Stomach (tissue), 9 donors: ENCODE results near the gene CCDC146. TPM values are rescaled to one million over a fixed set of nuclear protein-coding genes. Genes with fewer than 3 reads are reported as not detected.
"Not testable (repeated sequence)": the region's sequence is repeated elsewhere in the genome, so short reads cannot be mapped to it uniquely, and the experiment has no call there.

Experiments
- DNase-seq, 2 donors: peaks; one replicate each; pipeline versions ENCODE4 v3.0.0 to v3.0.0-alpha.2; 2013 to 2019
- H3K27ac ChIP-seq, 5 donors: fragments of 200-600 bp in 4 of 5; sonication (generic) in 4 of 5; one replicate each; pipeline ENCODE4 v1.5.1; 2013 to 2019; ENCODE audit warnings: mild to moderate bottlenecking in 1 of 5, moderate library complexity in 1 of 5
- H3K27me3 ChIP-seq, 3 donors: fragments of 200-600 bp; sonication (generic); one replicate each; pipeline ENCODE4 v1.5.1; 2017 to 2019; ENCODE audit warnings: mixed run types in 1 of 3
- H3K36me3 ChIP-seq, 4 donors: fragments of 200-600 bp; sonication (generic); 1 replicate in 3 of 4; 2 replicates in 1 of 4; pipeline ENCODE4 v1.5.1; 2016 to 2019
- H3K4me1 ChIP-seq, 4 donors: fragments of 200-600 bp; sonication (generic); one replicate each; pipeline ENCODE4 v1.5.1; 2016 to 2019
- H3K4me3 ChIP-seq, 4 donors: fragments of 200-600 bp; sonication (generic) in 3 of 4; one replicate each; pipeline ENCODE4 v1.5.1; 2016 to 2019; ENCODE audit warnings: mild to moderate bottlenecking in 1 of 4
- H3K9me3 ChIP-seq, 4 donors: fragments of 200-600 bp; sonication (generic); one replicate each; pipeline ENCODE4 v1.5.1; 2016 to 2019
- CTCF ChIP-seq, 7 experiments: fragments of 450-650 bp in 4 of 7; fragments of 200-600 bp in 3 of 7; sonication (generic) in 3 of 7; IDR thresholded peaks; one replicate each; pipeline ENCODE4 v1.5.1; 2016 to 2019; ENCODE audit warnings: antibody characterized with exemption in 7 of 7, control low read depth in 2 of 7, mild to moderate bottlenecking in 1 of 7
- WGBS, 5 donors: extraction: QIAGEN DNeasy Blood & Tissue Kit in 3 of 5; methylation state at CpG; one replicate each; pipeline versions ENCODE4 v1.1.5 to v1.1.7; 2013 to 2018; 5-methylcytosine and 5-hydroxymethylcytosine counted together
- intact Hi-C: fragments of 100-400 bp; cut with DNase I; formaldehyde crosslinking; loops from one replicate; pipeline ENCODE4 v1.15.1; 2023; ENCODE audit warnings: low total_unique reads
- polyA plus RNA-seq, 3 donors: library from polyadenylated mRNA; stranded (reverse); fragments of 200-250 nt; gene quantifications; one replicate each; pipeline ENCODE4 v1.2.3, GENCODE V29; 2013
- total RNA-seq, 5 donors: library from RNA; depleted of rRNA; stranded (reverse); fragments of >200 nt; gene quantifications; one replicate each; pipeline versions ENCODE4 v1.1.0 to v1.2.3, GENCODE V29; 2014 to 2016
- donor health status: healthy with polysubstance abuse.
- donor health status: Bipolar disorder and iron deficiency.
- donor health status: healthy.

The CCDC146 gene
- total and polyA plus RNA-seq, 8 donors = 1.3 to 193 (median 26.5) TPM

- H3K27ac ChIP-seq, H3K4me3 ChIP-seq, H3K27me3 ChIP-seq, DNase-seq, H3K9me3 ChIP-seq, H3K4me1 ChIP-seq, intact Hi-C loops, H3K36me3 ChIP-seq: not testable (repeated sequence)
- 72 to 90% (median 85%) methylated on average over 3 of the region's 3 CpGs for WGBS, 5 donors
Observed at GRCh38 chr7:77105904-77106303, 16.5 kb upstream of the CCDC146 start.

GRCh38 chr7:77107659-77108058, 14.8 kb upstream of the CCDC146 start:
- WGBS, 5 donors = 21 to 49% (median 36%) methylated on average over 2 to 3 of the region's 3 CpGs
- H3K27ac ChIP-seq = peak overlapping the region in 2 of 5 donors; percentile 12 to 34
- intact Hi-C loops, H3K36me3 ChIP-seq, H3K4me3 ChIP-seq, H3K9me3 ChIP-seq, DNase-seq, H3K27me3 ChIP-seq: not testable (repeated sequence)
- H3K4me1 ChIP-seq = peaks cover 0 to 12% (median 4%) of the 10 kb centered on the region in 4 donors

- H3K4me1 ChIP-seq = peaks cover 0 to 12% (median 4%) of the 10 kb centered on the region in 4 donors
- intact Hi-C loops, H3K27me3 ChIP-seq, DNase-seq, H3K27ac ChIP-seq, H3K4me3 ChIP-seq, H3K36me3 ChIP-seq, H3K9me3 ChIP-seq: not testable (repeated sequence)
- WGBS, 5 donors = 62 to 75% (median 66%) methylated on average over 1 of the region's 1 CpG
Observed at GRCh38 chr7:77108362-77108761, 14.1 kb upstream of the CCDC146 start.

- 30 to 47% (median 39%) methylated on average over 2 of the region's 2 CpGs for WGBS, 5 donors
- H3K36me3 ChIP-seq = peaks cover 0 to 20% (median 14%) of the 10 kb centered on the region in 4 donors
- H3K9me3 ChIP-seq, H3K27me3 ChIP-seq, H3K4me3 ChIP-seq, DNase-seq, intact Hi-C loops, H3K4me1 ChIP-seq, H3K27ac ChIP-seq: not testable (repeated sequence)
- peak in 1 of 7 experiments; percentile 15 for TF ChIP-seq CTCF (IDR thresholded peaks at IDR 0.05)
Observed at GRCh38 chr7:77112719-77113306, 9.6 kb upstream of the CCDC146 start.

- H3K27me3 ChIP-seq, DNase-seq, H3K27ac ChIP-seq, H3K4me3 ChIP-seq, intact Hi-C loops, H3K9me3 ChIP-seq, H3K36me3 ChIP-seq: not testable (repeated sequence)
- WGBS, 5 donors = 5 to 21% (median 12%) methylated on average over 1 of the region's 1 CpG
- peaks cover 6 to 16% (median 11%) of the 10 kb centered on the region in 4 donors for H3K4me1 ChIP-seq
Observed at GRCh38 chr7:77125486-77125885, 3.1 kb downstream of the CCDC146 start.

DNA sequence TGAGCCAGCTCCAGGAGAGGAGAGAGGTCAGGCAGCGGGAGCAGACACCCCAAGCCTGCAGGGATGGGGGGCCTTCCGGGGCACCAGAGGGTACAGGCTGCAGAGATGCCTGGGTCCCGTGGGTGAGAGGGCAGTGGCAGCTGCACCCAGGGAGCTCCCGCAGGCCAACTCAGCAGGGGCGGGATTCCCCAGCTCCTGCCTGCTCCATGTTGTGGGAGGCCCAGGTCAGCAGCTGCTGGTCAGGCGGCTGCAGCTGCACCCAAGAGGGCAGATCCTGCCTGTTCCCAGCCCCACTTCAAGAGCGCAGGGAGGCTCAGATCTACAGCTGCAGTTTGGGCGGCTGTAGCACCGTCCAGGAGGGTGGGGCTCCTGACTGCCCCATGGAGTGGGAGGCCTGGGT, 4.6 kb downstream of the CCDC146 start:
- H3K27ac ChIP-seq, H3K36me3 ChIP-seq, H3K27me3 ChIP-seq, intact Hi-C loops, H3K4me1 ChIP-seq, H3K4me3 ChIP-seq, H3K9me3 ChIP-seq: not testable (repeated sequence)
- peak in 1 of 2 donors; percentile 7 for DNase-seq
- WGBS, 5 donors = 73 to 88% (median 87%) methylated on average over 3 to 9 of the region's 9 CpGs

DNA sequence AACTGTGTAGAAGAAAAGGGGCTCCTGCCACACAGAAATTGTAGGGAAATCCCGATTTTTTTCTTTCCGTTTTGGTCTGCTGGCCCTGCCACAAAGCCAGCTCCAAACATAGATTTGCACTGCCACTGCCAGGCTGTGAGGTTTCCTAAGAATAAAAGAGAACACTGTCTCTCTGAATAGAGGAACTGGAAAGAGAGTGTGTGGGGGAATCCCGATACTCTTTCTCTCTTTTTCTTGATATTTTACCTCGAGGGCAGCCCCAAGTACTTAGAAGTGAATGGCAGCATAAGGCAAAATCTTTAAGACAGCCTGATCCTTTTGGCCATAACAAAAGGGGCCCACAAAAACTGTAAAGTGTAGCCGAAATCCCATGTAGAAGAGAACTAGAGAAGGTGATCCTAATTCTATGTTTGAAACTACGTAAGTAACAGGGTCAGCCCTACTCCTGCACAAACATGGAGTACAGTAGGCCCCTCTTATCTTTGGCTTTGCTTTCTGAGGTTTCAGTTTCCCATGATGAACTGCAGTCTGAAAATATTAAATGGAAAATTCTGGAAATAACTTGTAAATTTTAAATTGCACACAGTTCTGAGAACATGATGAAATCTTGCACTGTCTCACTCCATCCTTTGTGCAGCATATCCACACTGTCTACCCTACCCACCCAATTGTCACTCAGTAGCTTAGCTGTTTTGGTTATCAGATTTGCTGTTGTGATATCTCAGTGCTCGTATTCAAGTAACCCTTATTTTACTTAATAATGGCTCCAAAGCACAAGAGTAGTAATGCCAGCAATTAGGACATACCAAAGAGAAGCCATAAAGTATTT, 6.4 kb downstream of the CCDC146 start:
- H3K27me3 ChIP-seq, H3K4me3 ChIP-seq, H3K4me1 ChIP-seq, H3K9me3 ChIP-seq, DNase-seq, intact Hi-C loops, H3K36me3 ChIP-seq: not testable (repeated sequence)
- peak overlapping the region in 2 of 5 donors; percentile 27 to 31 for H3K27ac ChIP-seq
- WGBS, 5 donors = 52 to 76% (median 67%) methylated on average over 5 of the region's 7 CpGs

DNA sequence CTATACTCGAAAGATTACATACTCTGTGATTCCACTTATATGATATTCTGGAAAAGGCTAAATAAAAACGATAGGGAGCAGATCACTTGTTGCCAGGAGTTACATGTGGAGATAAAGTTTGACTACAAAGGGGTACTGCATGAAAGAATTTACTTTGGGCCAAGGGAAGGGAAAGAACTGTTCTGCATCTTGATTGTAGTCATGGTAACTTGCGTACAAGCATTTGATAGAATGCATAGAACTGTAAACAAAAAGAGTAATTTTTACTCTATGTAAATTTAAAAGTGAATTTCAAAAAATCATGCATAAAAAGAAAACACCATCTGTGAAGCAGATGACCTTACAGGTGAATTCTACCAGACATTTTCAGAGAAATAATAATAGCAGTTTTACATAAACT, 9.4 kb downstream of the CCDC146 start:
- H3K27ac ChIP-seq, intact Hi-C loops, H3K9me3 ChIP-seq, H3K4me1 ChIP-seq, H3K36me3 ChIP-seq, DNase-seq, H3K4me3 ChIP-seq, H3K27me3 ChIP-seq: not testable (repeated sequence)
- WGBS, 5 donors = 92 to 97% (median 93%) methylated on average over 1 to 2 of the region's 3 CpGs

DNA sequence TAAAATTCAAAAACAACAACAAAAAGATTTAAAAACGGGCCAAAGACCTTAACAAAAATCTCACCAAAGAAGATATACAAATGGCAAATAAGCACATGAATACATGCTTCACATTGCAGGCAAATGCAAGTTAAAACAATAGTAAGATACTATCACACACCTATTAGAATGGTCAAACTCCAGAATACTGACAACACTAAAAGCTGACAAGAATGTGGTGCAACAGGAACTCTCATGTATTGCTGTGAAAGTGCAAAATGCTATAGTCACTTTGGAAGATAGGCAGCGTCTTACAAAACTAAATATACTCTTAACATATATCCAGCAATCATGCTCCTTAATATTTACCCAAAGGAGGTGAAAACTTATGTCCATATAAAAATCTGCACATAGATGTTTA, 16.3 kb downstream of the CCDC146 start:
- H3K9me3 ChIP-seq, H3K27me3 ChIP-seq, H3K4me1 ChIP-seq, H3K27ac ChIP-seq, intact Hi-C loops, H3K4me3 ChIP-seq, H3K36me3 ChIP-seq, DNase-seq: not testable (repeated sequence)
- WGBS, 5 donors = 83 to 92% (median 90%) methylated on average over 2 of the region's 2 CpGs

- H3K27ac ChIP-seq, H3K27me3 ChIP-seq, H3K36me3 ChIP-seq, H3K9me3 ChIP-seq, H3K4me3 ChIP-seq, intact Hi-C loops, H3K4me1 ChIP-seq, DNase-seq: not testable (repeated sequence)
- WGBS, 5 donors = 40 to 82% (median 74%) methylated on average over 2 to 4 of the region's 4 CpGs
Observed at GRCh38 chr7:77140291-77140690, 17.9 kb downstream of the CCDC146 start.

DNA sequence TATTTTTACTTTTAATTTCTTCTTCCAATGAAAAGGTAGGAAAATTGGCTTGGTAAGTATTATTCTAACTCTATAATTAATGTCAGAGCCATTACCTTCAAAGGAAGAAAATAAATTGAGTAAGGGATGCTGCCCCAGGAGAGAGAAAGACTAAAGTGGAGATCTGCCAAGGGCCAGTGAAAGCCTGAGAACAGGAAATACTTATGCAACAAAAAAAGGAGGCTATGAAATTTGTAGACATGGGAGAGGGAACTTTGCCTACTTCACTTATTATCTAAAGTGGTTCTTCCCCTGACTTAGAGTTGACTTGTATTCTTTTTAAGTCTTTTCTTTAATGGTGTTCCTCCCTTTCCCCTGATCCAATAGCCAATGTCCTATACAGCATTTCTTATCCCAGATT, 29.8 kb downstream of the CCDC146 start:
- not testable (repeated sequence) for H3K36me3 ChIP-seq, H3K4me3 ChIP-seq

More for the DNA sequence above, 29.8 kb downstream of the CCDC146 start:
- H3K9me3 ChIP-seq, intact Hi-C loops, H3K27ac ChIP-seq, H3K27me3 ChIP-seq, H3K4me1 ChIP-seq, DNase-seq: not testable (repeated sequence)
